ENCODE measurements around the gene KCNH1. TPM values are rescaled to one million over a fixed set of nuclear protein-coding genes. Genes with fewer than 3 reads are reported as not detected.

KCNH1 gene
- total RNA-seq, 1 experiment from 2014 or later: 0.17 TPM

- TF ChIP-seq PRDM15 (CRISPR knock-in tag; IDR thresholded peaks at IDR 0.05): no peak
- no peak for TF ChIP-seq PREB (CRISPR knock-in tag; IDR thresholded peaks at IDR 0.05; ENCODE audit: borderline replicate concordance)
- TF ChIP-seq ZNF425 (CRISPR knock-in tag; conservative IDR thresholded peaks at IDR 0.05): no peak
- TF ChIP-seq ARID4B (CRISPR knock-in tag; IDR thresholded peaks at IDR 0.05; ENCODE audit: borderline replicate concordance): no peak
Observed at GRCh38 chr1:211169353-211169752, 35.4 kb upstream of the KCNH1 start (continued).

- ChIA-PET CTCF (no interaction called here), POLR2A (interaction anchor here (0.6 kb wide), 1 partner anchor 26 kb away, joined by 6 read pairs; no protein-coding TSS in a partner anchor)
- H3K36me3 Mint-ChIP-seq: peaks cover 13% of the 10 kb centered on the region
- no peaks in the 10 kb centered on the region for H3K27me3 Mint-ChIP-seq (ENCODE audit: low read depth)
- peaks cover 4% of the 10 kb centered on the region for H3K4me1 Mint-ChIP-seq
- H3K4me3 Mint-ChIP-seq: no peak overlapping the region
- peaks cover 27% of the 10 kb centered on the region for H3K9me3 Mint-ChIP-seq
- DNase-seq (ENCODE audit: low spot score) (no peak), ATAC-seq (no peak)
- H3K27ac Mint-ChIP-seq: no peak overlapping the region
- TF ChIP-seq CBFB (CRISPR knock-in tag; IDR thresholded peaks at IDR 0.05; ENCODE audit: low read depth) (no peak), ZBTB43 (CRISPR knock-in tag; IDR thresholded peaks at IDR 0.05) (no peak), HMGA2 (CRISPR knock-in tag; IDR thresholded peaks at IDR 0.05) (no peak), MYBL2 (CRISPR knock-in tag; IDR thresholded peaks at IDR 0.05) (no peak), FOXJ3 (CRISPR knock-in tag; IDR thresholded peaks at IDR 0.05; ENCODE audit: borderline replicate concordance) (no peak), CTCF (IDR thresholded peaks at IDR 0.05) (no peak), NFATC4 (CRISPR knock-in tag; IDR thresholded peaks at IDR 0.05) (no peak), FOXP4 (CRISPR knock-in tag; IDR thresholded peaks at IDR 0.05) (no peak), ZMAT4 (CRISPR knock-in tag; IDR thresholded peaks at IDR 0.05) (no peak), PREB (CRISPR knock-in tag; IDR thresholded peaks at IDR 0.05; ENCODE audit: borderline replicate concordance) (no peak)
Observed at GRCh38 chr1:211158866-211159265, 24.9 kb upstream of the KCNH1 start.
